IMR-90 (cell line): ENCODE results near the gene PSD2. TPM values are rescaled to one million over a fixed set of nuclear protein-coding genes. Genes with fewer than 3 reads are reported as not detected.

ENCODE experiments used
- ATAC-seq: fragments of 200-7000 bp; cut with Tn5 transposase; 2 replicates; pipeline ENCODE4 v1.9.1; 2020; ENCODE audit warnings: low read depth, mild to moderate bottlenecking, moderate library complexity
- BruUV-seq: library from RNA; stranded (reverse); fragments of 400-500 nt; replicated peaks from 2 replicates; lab custom pipeline; 2021; lab: Mats Ljungman, UMichigan
- CTCF ChIA-PET: fragments of 300-600 bp; formaldehyde crosslinking; extraction: SDS; loops from one replicate; lab custom pipeline; 2021; ENCODE audit warnings: antibody characterized with exemption; lab: Yijun Ruan, JAX
- POLR2A ChIA-PET: fragments of 300-600 bp; sonication (Branson Sonifier 250); formaldehyde crosslinking; loops from one replicate; lab custom pipeline; 2022; ENCODE audit warnings: antibody characterized with exemption; ENCODE audit not compliant: unreplicated experiment; lab: Charles Lee
- DNase-seq: peaks from one replicate; pipeline ENCODE4 v3.0.0; 2013
- H2AFZ ChIP-seq: replicated peaks from 2 replicates; pipeline ENCODE3; 2013; ENCODE audit warnings: low read length, mild to moderate bottlenecking; ENCODE audit not compliant: poor library complexity
- H2AK5ac ChIP-seq: 2 replicates; pipeline ENCODE4 v1.6.1; 2013; ENCODE audit warnings: low read depth, low read length, inconsistent platforms
- H2AK9ac ChIP-seq: replicated peaks from 2 replicates; pipeline ENCODE3; 2013; ENCODE audit warnings: mild to moderate bottlenecking, low read depth, low read length, moderate library complexity; ENCODE audit not compliant: poor library complexity
- H2BK120ac ChIP-seq: 2 replicates; pipeline ENCODE4 v1.6.1; 2013; ENCODE audit warnings: low read depth, low read length, inconsistent platforms
- H2BK15ac ChIP-seq: 3 replicates; pipeline ENCODE4 v1.6.1; 2013; ENCODE audit warnings: low read depth, low read length, inconsistent platforms
- H2BK20ac ChIP-seq: 2 replicates; pipeline ENCODE4 v1.6.1; 2013; ENCODE audit warnings: low read depth, mild to moderate bottlenecking, inconsistent platforms, low read length, moderate library complexity
- H2BK5ac ChIP-seq: 2 replicates; pipeline ENCODE4 v1.6.1; 2013; ENCODE audit warnings: mild to moderate bottlenecking, low read depth, low read length, inconsistent platforms; ENCODE audit not compliant: poor library complexity, severe bottlenecking
- H3K14ac ChIP-seq: replicated peaks from 2 replicates; pipeline ENCODE4 v1.6.1; 2013; ENCODE audit warnings: low read depth, low read length, inconsistent platforms
- H3K18ac ChIP-seq: 2 replicates; pipeline ENCODE4 v1.6.1; 2013; ENCODE audit warnings: low read depth, low read length, control low read depth
- H3K23ac ChIP-seq: 2 replicates; pipeline ENCODE4 v1.6.1; 2013; ENCODE audit warnings: low read depth, low read length, inconsistent platforms
- H3K27ac ChIP-seq: 2 replicates; pipeline ENCODE4 v1.5.1; 2013; ENCODE audit warnings: mild to moderate bottlenecking, control low read depth, low read length; ENCODE audit not compliant: insufficient read depth
- H3K27me3 ChIP-seq: 2 replicates; pipeline ENCODE4 v1.6.1; 2013; ENCODE audit warnings: low read length; ENCODE audit not compliant: control insufficient read depth, insufficient read depth
- H3K36me3 ChIP-seq: 2 replicates; pipeline ENCODE4 v1.6.1; 2013; ENCODE audit warnings: low read length, mixed read lengths; ENCODE audit not compliant: control insufficient read depth, insufficient read depth
- H3K4ac ChIP-seq: 2 replicates; pipeline ENCODE4 v1.6.1; 2013; ENCODE audit warnings: low read depth, low read length, inconsistent platforms
- H3K4me1 ChIP-seq: 2 replicates; pipeline ENCODE4 v1.6.1; 2013; ENCODE audit warnings: low read length, mixed read lengths; ENCODE audit not compliant: control insufficient read depth, insufficient read depth
- H3K4me2 ChIP-seq: 2 replicates; pipeline ENCODE4 v1.6.1; 2013; ENCODE audit warnings: low read depth, mild to moderate bottlenecking, control low read depth, low read length, moderate library complexity
- H3K4me3 ChIP-seq: 2 replicates; pipeline ENCODE4 v1.5.1; 2013; ENCODE audit warnings: low read depth, mild to moderate bottlenecking, control low read depth, low read length, moderate library complexity; ENCODE audit not compliant: insufficient read depth
- H3K56ac ChIP-seq: 2 replicates; pipeline ENCODE4 v1.6.1; 2013; ENCODE audit warnings: low read length, inconsistent platforms; ENCODE audit not compliant: insufficient read depth; ENCODE audit errors: extremely low read depth
- H3K79me1 ChIP-seq, 2 experiments: 2 replicates each; pipeline ENCODE4 v1.6.1; 2013; ENCODE audit warnings: low read length in 2 of 2, inconsistent platforms in 1 of 2, low read depth in 1 of 2
- H3K9ac ChIP-seq: 2 replicates; pipeline ENCODE4 v1.6.1; 2013; ENCODE audit warnings: low read depth, low read length, control low read depth
- H3K9me1 ChIP-seq: 2 replicates; pipeline ENCODE4 v1.6.1; 2013; ENCODE audit warnings: low read length, inconsistent platforms; ENCODE audit not compliant: insufficient read depth
- H3K9me3 ChIP-seq: 2 replicates; pipeline ENCODE4 v1.6.1; 2013; ENCODE audit warnings: low read length; ENCODE audit not compliant: control insufficient read depth, insufficient read depth
- H4K20me1 ChIP-seq: 2 replicates; pipeline ENCODE4 v1.6.1; 2013; ENCODE audit warnings: low read length, inconsistent platforms; ENCODE audit not compliant: insufficient read depth
- H4K5ac ChIP-seq: 2 replicates; pipeline ENCODE4 v1.6.1; 2013; ENCODE audit warnings: mild to moderate bottlenecking, low read depth, low read length, control low read depth
- H4K8ac ChIP-seq, 2 experiments: 2 replicates each; pipeline ENCODE4 v1.6.1; 2013; ENCODE audit warnings: low read depth in 2 of 2, low read length in 2 of 2, control low read depth in 1 of 2, inconsistent platforms in 1 of 2
- H4K91ac ChIP-seq: 2 replicates; pipeline ENCODE4 v1.6.1; 2013; ENCODE audit warnings: low read depth, low read length, inconsistent platforms; ENCODE audit not compliant: insufficient read depth
- BHLHE40 ChIP-seq: fragments of 150-350 bp; IDR thresholded peaks from 2 replicates; pipeline ENCODE4 v1.6.1; 2016; ENCODE audit warnings: mild to moderate bottlenecking, low read depth, low read length
- CEBPB ChIP-seq: IDR thresholded peaks from 2 replicates; pipeline ENCODE4 v1.6.1; 2012; ENCODE audit warnings: low read depth, low read length, improper control_type of control experiment
- CHD1 ChIP-seq: IDR thresholded peaks from 2 replicates; pipeline ENCODE4 v1.6.1; 2012; ENCODE audit warnings: low read depth, low read length, improper control_type of control experiment
- CTCF ChIP-seq: conservative IDR thresholded peaks from 2 replicates; pipeline ENCODE4 v1.5.1; 2012; ENCODE audit warnings: mild to moderate bottlenecking, low read depth, low read length, improper control_type of control experiment
- ELK1 ChIP-seq: fragments of 150-350 bp; IDR thresholded peaks from 2 replicates; pipeline ENCODE4 v1.6.1; 2016; ENCODE audit warnings: low read depth, mild to moderate bottlenecking, low read length, moderate library complexity, borderline replicate concordance
- FOS ChIP-seq: fragments of 150-350 bp; IDR thresholded peaks from 2 replicates; pipeline ENCODE4 v1.6.1; 2016; ENCODE audit warnings: low read depth, low read length
- MAFK ChIP-seq: IDR thresholded peaks from 2 replicates; pipeline ENCODE4 v1.6.1; 2012; ENCODE audit warnings: low read depth, low read length, improper control_type of control experiment
- MXI1 ChIP-seq: IDR thresholded peaks from 2 replicates; pipeline ENCODE4 v1.6.1; 2012; ENCODE audit warnings: low read depth, mild to moderate bottlenecking, low read length, moderate library complexity, borderline replicate concordance
- NFE2L2 ChIP-seq: fragments of 150-350 bp; IDR thresholded peaks from 2 replicates; pipeline ENCODE4 v1.6.1; 2016; ENCODE audit warnings: low read depth, mild to moderate bottlenecking, low read length
- RAD21 ChIP-seq: IDR thresholded peaks from 2 replicates; pipeline ENCODE4 v1.6.1; 2012; ENCODE audit warnings: low read length, improper control_type of control experiment
- RCOR1 ChIP-seq: IDR thresholded peaks from 2 replicates; pipeline ENCODE4 v1.6.1; 2012; ENCODE audit warnings: mild to moderate bottlenecking, low read length, improper control_type of control experiment; ENCODE audit not compliant: insufficient replicate concordance
- SMC3 ChIP-seq: fragments of 150-350 bp; IDR thresholded peaks from 2 replicates; pipeline ENCODE4 v1.6.1; 2016; ENCODE audit warnings: low read depth, mild to moderate bottlenecking, antibody characterized with exemption, low read length, moderate library complexity
- USF2 ChIP-seq: fragments of 150-350 bp; IDR thresholded peaks from 2 replicates; pipeline ENCODE4 v1.6.1; 2017; ENCODE audit warnings: mild to moderate bottlenecking, antibody characterized with exemption, low read length, low read depth
- WGBS, 2 experiments: methylation state at CpG; one replicate each; pipeline versions ENCODE4 v1.1.5 to v1.1.7; 2013; ENCODE audit warnings: missing lambda C conversion rate in 2 of 2; ENCODE audit not compliant: insufficient read length in 1 of 2; ENCODE audit errors: extremely low coverage in 2 of 2; 5-methylcytosine and 5-hydroxymethylcytosine counted together
- dilution Hi-C: fragments of 300-500 bp; cut with HindIII; formaldehyde crosslinking; loops from one replicate; pipeline ENCODE4 v1.14.3; 2018; ENCODE audit warnings: low sequenced_read_pairs; ENCODE audit not compliant: unreplicated experiment
- in situ Hi-C: fragments of 300-500 bp; cut with MboI; formaldehyde crosslinking; loops from 3 replicates; pipeline ENCODE4 v1.14.3; 2019; ENCODE audit warnings: low sequenced_read_pairs, inconsistent platforms, mixed read lengths
- intact Hi-C: fragments of 100-400 bp; cut with micrococcal nuclease; formaldehyde crosslinking; loops from 2 replicates; pipeline ENCODE4 v1.10.0; 2022
- polyA plus RNA-seq, 3 experiments: library from polyadenylated mRNA; depleted of rRNA; stranded (reverse); fragments of >200 nt; gene quantifications; 2 replicates each; pipeline ENCODE4 v1.2.3, GENCODE V29; 2012; ENCODE audit warnings: low replicate concordance in 1 of 3
- total RNA-seq: library from RNA; depleted of rRNA; stranded (reverse); fragments of >200 nt; gene quantifications from 2 replicates; pipeline ENCODE4 v1.2.3, GENCODE V29; 2012

PSD2 gene
- total and polyA plus RNA-seq, 2 of the 4 experiments (the other 2 are of a cell fraction): 0.05 TPM; not detected in 1

GRCh38 chr5:139774980-139775661, 20.5 kb upstream of the PSD2 start:
- BruUV-seq: no TSS peak
- H4K20me1 ChIP-seq: no peaks in the 10 kb centered on the region
- no peak overlapping the region for H3K9ac ChIP-seq
- no peak overlapping the region for H3K56ac ChIP-seq
- POLR2A ChIA-PET: interaction anchor here (0.5 to 0.6 kb wide), 2 partner anchors 125 to 329 kb away, joined by 3 to 7 read pairs; no protein-coding TSS in a partner anchor
- H3K4me1 ChIP-seq: no peaks in the 10 kb centered on the region
- peak overlapping the region; percentile 67 for H2AFZ ChIP-seq
- H3K36me3 ChIP-seq: no peaks in the 10 kb centered on the region
- no peak overlapping the region for H3K27ac ChIP-seq
- CTCF ChIA-PET: interaction anchor here (0.5 to 1.5 kb wide), 12 partner anchors 8 to 818 kb away, joined by 3 to 7 read pairs (median 4); no protein-coding TSS in a partner anchor
- no peaks in the 10 kb centered on the region for H3K9me3 ChIP-seq
- peak overlapping the region; percentile 55 for H2AK9ac ChIP-seq
- H3K23ac ChIP-seq: peak overlapping the region; percentile 42; the same call in 1 of the 2 replicates
- H3K9me1 ChIP-seq: peaks cover 4% of the 10 kb centered on the region; the same call in 1 of the 2 replicates
- H2BK15ac ChIP-seq: no peak overlapping the region
- peaks cover 35% of the 10 kb centered on the region for H3K27me3 ChIP-seq
- H2BK20ac ChIP-seq: no peak overlapping the region
- DNase-seq: peak; percentile 68
- H3K4ac ChIP-seq: no peak overlapping the region
- no peak overlapping the region for H2BK120ac ChIP-seq
- no peak overlapping the region; the same call in 1 of the 2 replicates for H2AK5ac ChIP-seq
- ATAC-seq: peak; percentile 99
- in situ Hi-C loops (loop anchor here (25.0 kb wide), 1 partner anchor 587 kb away; the partner anchor contains the start of gene SLC4A9), dilution Hi-C loops (loop anchor here (25.0 kb wide), 1 partner anchor 138 kb away; the partner anchor contains the start of gene CXXC5), intact Hi-C loops (no loop called here)
- H4K8ac ChIP-seq: no peak overlapping the region
- H3K4me3 ChIP-seq: no peak overlapping the region
- no peak overlapping the region for H2BK5ac ChIP-seq
- no peak overlapping the region for H4K5ac ChIP-seq
- 36% methylated on average over 14 of the region's 32 CpGs; no CpG with 5 or more reads in 1 of the 2 experiments for WGBS, 2 experiments
- no peaks in the 10 kb centered on the region for H3K79me1 ChIP-seq
- no peak overlapping the region for H3K18ac ChIP-seq
- H3K14ac ChIP-seq: no peak overlapping the region
- peak overlapping the region; percentile 50; the same call in 1 of the 2 replicates for H3K4me2 ChIP-seq
- no peak overlapping the region for H4K91ac ChIP-seq
- TF ChIP-seq MAFK: no peak
- no peak for TF ChIP-seq ELK1
- TF ChIP-seq RCOR1: no peak
- TF ChIP-seq BHLHE40: no peak
- TF ChIP-seq FOS: no peak
- no peak for TF ChIP-seq USF2
- TF ChIP-seq CHD1: no peak
- peak; percentile 38; the same call in 1 of the 2 replicates for TF ChIP-seq SMC3
- TF ChIP-seq NFE2L2: no peak
- TF ChIP-seq RAD21: peak; percentile 36
- TF ChIP-seq MXI1: no peak
- TF ChIP-seq CEBPB: no peak
- peak; percentile 65 for TF ChIP-seq CTCF
